ENCODE results near the gene DOCK1. TPM values are rescaled to one million over a fixed set of nuclear protein-coding genes. Genes with fewer than 3 reads are reported as not detected.

DOCK1 gene
- total RNA-seq, 2 donors from 2014 or later = 34.3 to 44.1 TPM

DNA sequence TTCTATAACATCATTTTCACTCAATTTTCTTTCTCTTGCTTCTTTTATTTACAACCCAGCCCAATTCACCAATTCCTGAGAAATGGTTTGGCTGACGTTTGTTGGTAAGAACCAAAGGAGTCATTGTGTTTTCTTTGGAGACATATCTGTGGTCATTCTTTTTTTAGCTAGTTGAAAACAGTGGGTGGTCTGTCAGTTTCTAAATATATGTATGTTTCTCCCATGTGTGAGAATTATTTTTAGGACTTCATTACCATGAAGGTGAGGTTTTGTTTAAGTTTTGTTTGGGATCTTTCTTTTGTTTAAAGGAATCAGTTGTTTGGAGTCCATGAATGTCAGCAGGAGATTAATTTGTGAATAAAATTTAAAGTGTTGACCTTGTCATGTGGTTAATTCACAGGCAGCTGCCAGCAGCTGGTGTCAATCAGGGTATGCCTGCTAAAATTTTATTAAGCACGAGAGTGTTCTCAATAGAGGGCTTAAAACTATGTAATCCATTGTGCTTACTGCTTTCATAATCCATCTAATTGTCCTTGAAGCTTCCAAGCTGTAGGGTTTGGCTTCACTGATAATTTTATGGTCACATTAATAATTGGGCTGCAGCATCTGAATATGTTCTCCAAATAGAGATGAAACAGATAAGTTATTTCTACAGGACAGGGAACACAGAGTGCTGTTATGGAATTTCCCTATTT lies 252.4 kb downstream of the DOCK1 start:
- H3K27ac ChIP-seq = no peak overlapping the region

DNA sequence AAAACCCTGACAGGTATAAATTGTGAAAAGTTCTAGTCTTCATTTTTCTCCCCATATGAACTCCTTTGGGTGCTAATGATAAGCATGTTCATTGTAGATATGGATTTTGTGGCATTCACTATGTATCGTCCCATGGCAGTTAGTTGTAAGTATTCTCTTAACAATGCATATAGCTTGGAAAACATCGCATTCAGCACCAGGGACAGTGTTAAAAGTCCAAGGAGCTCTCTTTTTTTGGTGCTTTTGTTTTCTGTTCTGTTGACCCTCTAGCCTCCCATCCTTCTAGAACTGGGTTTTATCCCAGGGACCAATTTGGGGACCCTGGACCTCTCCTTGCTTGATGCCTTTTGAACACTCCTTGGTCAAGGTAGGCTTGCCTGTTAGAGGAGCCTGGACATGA lies 253.4 kb downstream of the DOCK1 start:
- no peak for ATAC-seq
- DNase-seq = no peak
- Histone ChIP-seq H3K36me3 (replicated peaks in 1 of 2; ENCODE audit: insufficient read depth in 1 of 2, low read depth in 2 of 2) (no peaks in the 10 kb centered on the region), H3K27ac (no peak overlapping the region), H3K4me3 (no peak overlapping the region), H3K9me3 (no peaks in the 10 kb centered on the region), H3K27me3 (no peaks in the 10 kb centered on the region), H3K4me1 (peaks cover 6% of the 10 kb centered on the region)
- intact Hi-C loops (cut with DNase I) = no loop called here
- TF ChIP-seq POLR2A (IDR thresholded peaks at IDR 0.05) = no peak
- TF ChIP-seq, protein P1, sequence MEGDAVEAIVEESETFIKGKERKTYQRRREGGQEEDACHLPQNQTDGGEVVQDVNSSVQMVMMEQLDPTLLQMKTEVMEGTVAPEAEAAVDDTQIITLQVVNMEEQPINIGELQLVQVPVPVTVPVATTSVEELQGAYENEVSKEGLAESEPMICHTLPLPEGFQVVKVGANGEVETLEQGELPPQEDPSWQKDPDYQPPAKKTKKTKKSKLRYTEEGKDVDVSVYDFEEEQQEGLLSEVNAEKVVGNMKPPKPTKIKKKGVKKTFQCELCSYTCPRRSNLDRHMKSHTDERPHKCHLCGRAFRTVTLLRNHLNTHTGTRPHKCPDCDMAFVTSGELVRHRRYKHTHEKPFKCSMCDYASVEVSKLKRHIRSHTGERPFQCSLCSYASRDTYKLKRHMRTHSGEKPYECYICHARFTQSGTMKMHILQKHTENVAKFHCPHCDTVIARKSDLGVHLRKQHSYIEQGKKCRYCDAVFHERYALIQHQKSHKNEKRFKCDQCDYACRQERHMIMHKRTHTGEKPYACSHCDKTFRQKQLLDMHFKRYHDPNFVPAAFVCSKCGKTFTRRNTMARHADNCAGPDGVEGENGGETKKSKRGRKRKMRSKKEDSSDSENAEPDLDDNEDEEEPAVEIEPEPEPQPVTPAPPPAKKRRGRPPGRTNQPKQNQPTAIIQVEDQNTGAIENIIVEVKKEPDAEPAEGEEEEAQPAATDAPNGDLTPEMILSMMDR (IDR thresholded peaks at IDR 0.05) = no peak
- 93 to 97% methylated on average over 2 of the region's 2 CpGs for WGBS, 2 donors

More for the DNA sequence above, 252.4 kb downstream of the DOCK1 start:
- 53 to 55% methylated on average over 2 of the region's 2 CpGs for WGBS, 2 donors
- Histone ChIP-seq H3K27me3 (no peaks in the 10 kb centered on the region), H3K4me1 (no peaks in the 10 kb centered on the region), H3K36me3 (replicated peaks in 1 of 2; ENCODE audit: insufficient read depth in 1 of 2, low read depth in 2 of 2) (no peaks in the 10 kb centered on the region), H3K9me3 (no peaks in the 10 kb centered on the region), H3K4me3 (no peak overlapping the region)
- no peak for DNase-seq
- no peak for TF ChIP-seq POLR2A (IDR thresholded peaks at IDR 0.05)
- intact Hi-C loops (cut with DNase I) = no loop called here
- ATAC-seq = no peak

DNA sequence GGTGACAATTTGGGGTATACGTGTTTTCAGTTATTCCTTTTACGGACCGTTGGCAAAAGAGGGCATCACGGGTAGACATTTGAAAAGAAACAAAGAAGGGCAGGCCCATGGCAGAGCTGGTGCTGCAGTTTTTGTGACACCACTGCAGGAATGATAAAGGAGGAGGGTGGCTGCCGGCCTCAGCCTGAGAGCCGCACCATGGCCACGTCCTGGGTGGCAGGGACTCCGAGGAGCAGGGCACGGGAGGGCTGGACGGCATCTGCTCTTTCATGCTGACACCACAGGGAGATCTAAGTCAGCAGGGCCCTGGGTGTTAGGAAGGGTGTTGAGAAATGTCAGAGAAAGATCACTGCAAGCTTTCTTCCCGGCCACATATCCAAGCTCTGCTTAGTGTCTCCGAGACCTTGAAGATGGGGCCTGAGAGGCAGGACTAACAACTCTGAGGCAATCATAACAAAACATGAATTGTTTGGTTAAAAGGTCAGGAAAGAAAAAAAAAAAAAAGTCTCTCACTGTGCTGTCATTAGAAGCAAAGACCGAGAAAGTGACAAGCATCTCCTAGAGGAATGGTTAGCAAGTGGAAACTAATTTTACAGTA lies 254.5 kb downstream of the DOCK1 start:
- intact Hi-C loops (cut with DNase I) = no loop called here
- Histone ChIP-seq H3K27me3 (no peaks in the 10 kb centered on the region), H3K27ac (no peak overlapping the region), H3K9me3 (no peaks in the 10 kb centered on the region), H3K4me3 (no peak overlapping the region), H3K4me1 (peaks cover 6% of the 10 kb centered on the region), H3K36me3 (replicated peaks in 1 of 2; ENCODE audit: insufficient read depth in 1 of 2, low read depth in 2 of 2) (no peaks in the 10 kb centered on the region)
- DNase-seq (no peak), ATAC-seq (no peak)
- WGBS, 2 donors = 94% methylated on average over 11 to 13 of the region's 13 CpGs
- no peak for TF ChIP-seq POLR2A (IDR thresholded peaks at IDR 0.05)
- TF ChIP-seq, protein P1 (IDR thresholded peaks at IDR 0.05) = no peak

DNA sequence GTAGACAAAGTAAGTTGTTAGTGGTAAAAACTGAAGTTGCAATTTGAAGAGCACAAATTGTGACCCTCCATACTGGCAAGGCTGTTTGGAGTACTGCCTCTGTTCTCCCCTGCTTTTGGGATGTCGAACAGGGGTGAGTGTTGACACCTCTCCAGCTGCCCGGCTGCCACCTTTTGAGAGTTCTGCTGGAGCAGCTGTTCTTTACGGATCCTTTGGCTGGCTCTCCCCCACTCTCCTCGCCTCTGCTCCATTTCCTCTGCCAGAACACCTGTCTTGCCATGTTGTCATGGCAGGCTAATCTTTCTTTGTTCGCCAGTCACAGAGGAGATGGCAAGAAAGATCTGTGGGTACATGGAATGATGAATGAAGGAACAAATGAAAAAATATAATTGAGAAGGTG lies 256.3 kb downstream of the DOCK1 start:
- 88 to 91% methylated on average over 5 of the region's 5 CpGs for WGBS, 2 donors
- ATAC-seq = no peak
- intact Hi-C loops (cut with DNase I) = no loop called here

DNA sequence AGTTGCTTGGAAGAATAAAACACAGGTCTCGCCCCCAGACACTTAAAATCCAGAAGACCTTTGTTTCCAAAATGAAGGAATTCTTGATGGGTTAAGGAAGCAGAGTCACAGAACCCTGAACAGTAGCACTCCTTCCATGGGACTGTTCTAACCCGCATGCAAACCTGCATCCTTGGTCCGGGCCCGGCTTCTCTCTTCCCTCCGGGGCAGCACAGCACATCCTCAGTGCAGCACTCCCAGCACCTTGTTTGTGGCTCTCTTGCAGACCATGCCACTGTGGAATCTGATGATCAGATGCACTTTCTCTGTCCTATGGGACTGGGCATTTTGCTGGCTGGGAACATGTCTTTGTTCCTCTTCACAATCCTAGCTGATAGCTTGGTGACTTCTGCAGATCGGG lies 257.6 kb downstream of the DOCK1 start:
- intact Hi-C loops (cut with DNase I) = no loop called here
- Histone ChIP-seq H3K27ac (no peak overlapping the region), H3K27me3 (no peaks in the 10 kb centered on the region), H3K9me3 (no peaks in the 10 kb centered on the region), H3K4me1 (peaks cover 6% of the 10 kb centered on the region), H3K36me3 (replicated peaks in 1 of 2; ENCODE audit: insufficient read depth in 1 of 2, low read depth in 2 of 2) (no peaks in the 10 kb centered on the region), H3K4me3 (no peak overlapping the region)
- ATAC-seq (no peak), DNase-seq (no peak)
- 92 to 97% methylated on average over 6 of the region's 6 CpGs for WGBS, 2 donors
- TF ChIP-seq, protein P1 (IDR thresholded peaks at IDR 0.05) = no peak
- no peak for TF ChIP-seq POLR2A (IDR thresholded peaks at IDR 0.05)

More for the DNA sequence above, 256.3 kb downstream of the DOCK1 start:
- Histone ChIP-seq H3K27ac (no peak overlapping the region), H3K9me3 (no peaks in the 10 kb centered on the region), H3K27me3 (no peaks in the 10 kb centered on the region), H3K36me3 (replicated peaks in 1 of 2; ENCODE audit: insufficient read depth in 1 of 2, low read depth in 2 of 2) (no peaks in the 10 kb centered on the region), H3K4me1 (peaks cover 6% of the 10 kb centered on the region), H3K4me3 (no peak overlapping the region)
- DNase-seq = no peak
- TF ChIP-seq, protein P1 (IDR thresholded peaks at IDR 0.05) = no peak
- TF ChIP-seq POLR2A (IDR thresholded peaks at IDR 0.05) = no peak
